GM12872 (cell line): ENCODE data around the gene ICAM1.

ENCODE experiments used
- TF ChIP-seq, protein P1 (sequence below): IDR thresholded peaks from 3 replicates; pipeline ENCODE4 v1.5.1; 2011; ENCODE audit warnings: low read depth, mild to moderate bottlenecking, low read length, moderate library complexity; ENCODE audit not compliant: insufficient read depth

ICAM1 gene

DNA sequence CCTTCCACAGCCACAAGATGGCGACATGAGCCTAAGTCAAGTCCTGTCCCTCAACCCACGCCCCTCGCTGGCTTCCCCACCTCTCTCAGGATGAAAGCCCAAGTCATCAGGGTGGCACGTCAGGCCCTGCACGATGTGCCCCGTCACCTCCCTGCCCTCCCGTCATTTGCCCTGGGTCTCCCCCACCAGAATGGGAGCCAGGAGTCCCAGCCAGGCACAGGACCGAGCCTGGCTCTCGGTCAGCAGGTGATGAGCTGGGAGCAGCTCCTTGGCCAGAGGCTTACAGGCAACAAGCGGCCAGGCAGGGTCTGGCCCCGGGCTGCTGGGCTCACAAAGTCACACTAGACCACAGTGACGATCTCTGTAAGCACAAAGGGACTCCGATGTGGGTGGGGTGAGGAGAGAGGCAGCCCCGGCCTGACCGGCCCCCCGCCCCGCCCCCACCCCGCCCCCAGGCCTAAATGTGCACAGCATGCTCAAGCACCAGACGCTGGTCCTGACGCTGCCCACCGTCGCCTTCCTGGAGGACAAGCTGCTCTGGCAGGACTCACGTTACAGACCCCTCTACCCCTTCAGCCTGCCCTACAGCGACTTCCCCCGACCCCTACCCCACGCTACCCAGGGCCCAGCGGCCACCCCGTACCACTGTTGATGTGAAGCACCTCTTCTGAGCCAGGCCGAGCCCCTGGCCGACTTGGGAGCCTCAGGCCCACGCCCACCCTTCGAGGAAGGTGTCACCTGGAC is 11.6 kb upstream of the ICAM1 start:
- TF ChIP-seq, protein P1, sequence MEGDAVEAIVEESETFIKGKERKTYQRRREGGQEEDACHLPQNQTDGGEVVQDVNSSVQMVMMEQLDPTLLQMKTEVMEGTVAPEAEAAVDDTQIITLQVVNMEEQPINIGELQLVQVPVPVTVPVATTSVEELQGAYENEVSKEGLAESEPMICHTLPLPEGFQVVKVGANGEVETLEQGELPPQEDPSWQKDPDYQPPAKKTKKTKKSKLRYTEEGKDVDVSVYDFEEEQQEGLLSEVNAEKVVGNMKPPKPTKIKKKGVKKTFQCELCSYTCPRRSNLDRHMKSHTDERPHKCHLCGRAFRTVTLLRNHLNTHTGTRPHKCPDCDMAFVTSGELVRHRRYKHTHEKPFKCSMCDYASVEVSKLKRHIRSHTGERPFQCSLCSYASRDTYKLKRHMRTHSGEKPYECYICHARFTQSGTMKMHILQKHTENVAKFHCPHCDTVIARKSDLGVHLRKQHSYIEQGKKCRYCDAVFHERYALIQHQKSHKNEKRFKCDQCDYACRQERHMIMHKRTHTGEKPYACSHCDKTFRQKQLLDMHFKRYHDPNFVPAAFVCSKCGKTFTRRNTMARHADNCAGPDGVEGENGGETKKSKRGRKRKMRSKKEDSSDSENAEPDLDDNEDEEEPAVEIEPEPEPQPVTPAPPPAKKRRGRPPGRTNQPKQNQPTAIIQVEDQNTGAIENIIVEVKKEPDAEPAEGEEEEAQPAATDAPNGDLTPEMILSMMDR: peak; percentile 86

DNA sequence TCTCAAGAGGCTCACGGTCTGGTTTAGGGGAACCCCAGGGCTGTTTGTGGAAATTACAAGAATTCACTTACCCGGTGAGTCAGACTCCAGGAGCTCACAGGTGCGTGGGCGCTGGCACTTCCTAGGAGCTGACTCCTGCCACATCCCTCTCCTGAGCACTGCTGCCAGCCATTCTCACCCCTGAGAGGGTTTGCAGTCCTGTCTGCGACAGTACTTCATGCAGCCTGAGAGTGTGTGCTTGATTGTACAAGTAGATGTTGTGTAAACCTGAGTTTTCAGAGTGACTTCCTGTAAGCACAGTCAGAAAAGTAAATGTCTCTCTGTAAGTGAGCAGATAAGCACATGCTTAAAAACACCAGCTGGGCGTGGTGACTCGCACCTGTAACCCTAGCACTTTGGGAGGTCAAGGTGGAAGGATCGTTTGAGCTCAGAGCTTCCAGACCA is 10.8 kb upstream of the ICAM1 start:
- TF ChIP-seq, protein P1: no peak

DNA sequence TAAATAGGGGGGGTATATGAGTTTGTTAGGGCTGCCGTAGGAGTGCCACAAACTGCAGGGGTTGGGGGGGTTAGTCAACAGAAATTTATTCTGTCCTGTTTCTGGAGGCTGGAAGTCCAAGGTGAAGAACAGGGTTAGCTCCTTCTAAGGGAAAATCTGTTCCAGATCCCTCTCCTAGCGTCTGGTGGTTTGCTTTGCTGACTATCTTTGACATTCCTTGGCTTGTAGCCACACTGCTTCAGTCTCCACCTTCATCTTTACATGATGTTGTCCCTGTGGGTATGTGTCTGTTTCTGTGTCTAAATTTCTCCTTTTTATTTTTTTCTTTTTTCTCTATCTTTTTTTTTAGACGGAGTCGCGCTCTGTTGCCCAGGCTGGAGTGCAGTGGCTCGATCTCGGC is 8.1 kb upstream of the ICAM1 start:
- TF ChIP-seq, protein P1: no peak

DNA sequence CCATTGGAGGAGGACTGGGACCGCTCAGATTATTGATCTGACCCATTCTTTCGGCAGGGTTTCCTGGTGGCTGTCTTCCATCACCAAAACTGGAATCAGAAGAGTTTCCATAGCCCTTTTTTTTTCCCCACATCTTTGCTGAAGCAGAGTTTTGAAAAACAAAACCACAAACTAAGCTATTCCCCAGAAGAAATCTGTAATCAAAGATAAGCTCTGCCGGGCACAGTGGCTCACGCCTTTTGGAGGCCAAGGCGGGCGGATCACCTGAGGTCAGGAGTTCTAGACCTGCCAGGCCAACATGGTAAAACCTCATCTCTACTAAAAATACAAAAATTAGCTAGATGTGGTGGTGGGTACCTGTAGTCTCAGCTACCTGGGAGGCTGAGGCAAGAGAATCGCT is 4.2 kb upstream of the ICAM1 start:
- TF ChIP-seq, protein P1: no peak

DNA sequence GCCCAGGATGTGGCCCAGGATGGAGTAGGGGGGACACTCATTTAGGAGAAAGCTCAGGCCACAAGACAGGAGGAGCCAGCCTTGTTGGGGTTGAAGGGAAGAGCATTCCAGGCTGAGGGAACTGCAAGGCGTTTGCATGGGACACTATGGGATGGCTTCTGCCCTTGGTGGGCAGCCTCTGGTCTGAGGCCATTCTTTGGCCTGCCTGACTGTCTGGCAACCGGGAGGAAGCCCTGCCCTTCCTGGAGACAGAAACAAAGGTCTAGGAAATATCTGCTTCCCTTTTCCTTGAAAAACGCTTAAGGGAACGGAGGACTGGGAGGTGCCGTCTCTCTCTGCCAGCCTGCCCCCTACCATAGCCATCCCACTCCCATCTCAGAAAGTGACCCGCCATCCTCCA is 2.8 kb upstream of the ICAM1 start:
- TF ChIP-seq, protein P1: no peak

DNA sequence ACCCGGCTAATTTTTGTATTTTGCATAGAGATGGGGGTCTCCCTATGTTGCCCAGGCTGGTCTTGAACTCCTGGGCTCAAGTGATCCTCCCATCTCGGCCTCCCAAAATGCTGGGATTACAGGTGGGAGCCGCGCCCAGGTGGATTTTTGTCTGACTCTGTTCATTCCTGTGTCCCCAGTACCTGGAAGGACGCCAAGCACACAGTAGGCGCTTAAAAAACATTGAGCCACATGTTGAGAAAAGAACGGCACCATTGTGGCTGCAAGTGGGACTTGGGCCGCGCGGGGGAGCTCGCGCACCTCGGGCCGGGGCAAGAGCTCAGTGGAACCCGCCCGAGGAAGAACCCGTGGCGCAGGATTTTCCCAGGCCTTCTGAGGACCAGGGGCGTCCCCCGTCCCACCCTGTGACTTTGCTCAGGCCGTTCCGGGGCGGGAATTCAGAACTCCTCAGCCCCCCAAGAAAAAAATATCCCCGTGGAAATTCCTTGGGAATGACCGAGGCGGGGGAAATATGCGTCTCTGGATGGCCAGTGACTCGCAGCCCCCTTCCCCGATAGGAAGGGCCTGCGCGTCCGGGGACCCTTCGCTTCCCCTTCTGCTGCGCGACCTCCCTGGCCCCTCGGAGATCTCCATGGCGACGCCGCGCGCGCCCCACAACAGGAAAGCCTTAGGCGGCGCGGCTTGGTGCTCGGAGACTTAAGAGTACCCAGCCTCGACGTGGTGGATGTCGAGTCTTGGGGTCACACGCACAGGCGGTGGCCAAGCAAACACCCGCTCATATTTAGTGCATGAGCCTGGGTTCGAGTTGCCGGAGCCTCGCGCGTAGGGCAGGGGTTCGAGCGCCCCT is 1.4 kb upstream of the ICAM1 start:
- TF ChIP-seq, protein P1: peak; percentile 94

DNA sequence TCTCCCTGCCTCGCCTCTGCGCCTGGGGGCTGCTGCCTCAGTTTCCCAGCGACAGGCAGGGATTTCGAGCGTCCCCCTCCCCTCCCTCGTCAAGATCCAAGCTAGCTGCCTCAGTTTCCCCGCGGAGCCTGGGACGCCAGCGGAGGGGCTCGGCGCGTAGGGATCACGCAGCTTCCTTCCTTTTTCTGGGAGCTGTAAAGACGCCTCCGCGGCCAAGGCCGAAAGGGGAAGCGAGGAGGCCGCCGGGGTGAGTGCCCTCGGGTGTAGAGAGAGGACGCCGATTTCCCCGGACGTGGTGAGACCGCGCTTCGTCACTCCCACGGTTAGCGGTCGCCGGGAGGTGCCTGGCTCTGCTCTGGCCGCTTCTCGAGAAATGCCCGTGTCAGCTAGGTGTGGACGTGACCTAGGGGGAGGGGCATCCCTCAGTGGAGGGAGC is 722 bp upstream of the ICAM1 start:
- TF ChIP-seq, protein P1: no peak
